ENCODE results near the gene EPS15.

GRCh38 chr1:51369171-51369570, 149.9 kb downstream of the EPS15 start:
- no peak for TF ChIP-seq POLR2A (IDR thresholded peaks at IDR 0.05; ENCODE audit: low read length)
- TF ChIP-seq GATA1 (IDR thresholded peaks at IDR 0.05; ENCODE audit: low read depth, low read length): no peak
